Activated T-cell treated with anti-CD3 and anti-CD28 coated beads, Interleukin-2, amount 50 U/mL, for 72 hours (primary cell): ENCODE data around the gene SUGT1. TPM values are rescaled to one million over a fixed set of nuclear protein-coding genes. Genes with fewer than 3 reads are reported as not detected.

Experiments
- total RNA-seq, 2 donors: library from RNA; stranded (reverse); gene quantifications; one replicate each; pipeline ENCODE4 v1.2.3, GENCODE V29; 2022

SUGT1 gene
- total RNA-seq, 2 donors from 2014 or later: 47.9 to 51.0 TPM

Other genes starting within 250 kb of the SUGT1 start
- under 1 TPM; 0.35 to 0.48 TPM for gene THSD1, start 246.7 kb upstream of the SUGT1 start, total RNA-seq
- gene VPS36, start 202.2 kb upstream of the SUGT1 start, total RNA-seq: 10 to 100 TPM; 38.8 to 40.2 TPM
- gene CKAP2, start 197.4 kb upstream of the SUGT1 start, total RNA-seq: 10 to 100 TPM; 61.1 to 71.7 TPM
- 10 to 100 TPM; 12.3 TPM for gene HNRNPA1L2, start 10.4 kb upstream of the SUGT1 start, total RNA-seq
- gene CNMD, start 87.0 kb downstream of the SUGT1 start, total RNA-seq: not detected
- gene PCDH8, start 195.8 kb downstream of the SUGT1 start, total RNA-seq: not detected